Measurements from ENCODE around the gene IGLON5.

The IGLON5 gene

DNA sequence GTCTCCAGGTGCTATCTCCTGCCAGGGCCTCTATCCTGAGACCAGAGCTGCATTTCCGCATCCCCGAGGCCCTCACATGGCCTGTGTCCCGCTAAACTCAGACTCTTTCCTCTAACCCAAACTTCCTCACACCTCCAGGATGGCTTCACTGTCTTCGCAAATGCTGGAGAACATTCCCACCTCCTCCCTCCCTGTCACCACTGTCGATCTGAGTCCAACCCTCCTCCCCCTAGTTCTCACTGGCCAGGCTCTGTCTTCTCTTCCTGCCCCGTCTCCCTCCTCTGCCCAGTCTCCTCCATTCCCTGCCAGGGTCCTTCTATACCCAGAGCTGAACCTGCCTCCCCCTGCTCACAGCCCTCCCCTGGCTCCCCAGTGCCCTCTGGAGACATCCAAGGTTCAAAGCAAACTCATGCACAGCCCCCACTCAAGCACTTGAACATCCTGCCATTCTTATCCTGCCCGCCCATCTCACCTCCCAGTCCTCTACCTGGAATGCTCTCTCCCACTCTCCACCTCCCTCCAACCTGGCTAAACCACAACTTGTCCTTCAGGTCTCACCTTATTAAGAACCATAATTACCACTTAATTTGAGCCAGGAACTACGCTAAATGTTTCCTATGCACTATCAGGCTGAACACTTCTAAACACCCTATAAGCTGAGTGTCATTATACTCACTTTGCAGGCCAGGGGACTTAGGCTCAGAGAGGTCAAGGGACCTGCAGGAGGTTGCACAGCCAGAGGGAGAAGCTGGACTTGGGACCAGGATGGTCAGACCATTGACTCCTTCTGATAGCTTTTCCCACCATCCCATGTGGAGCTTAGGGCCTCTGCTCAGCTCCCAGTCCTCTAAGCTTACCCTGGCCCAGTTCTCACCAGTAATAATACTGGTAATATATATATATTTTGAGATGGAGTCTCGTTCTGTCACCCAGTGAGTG lies 31.5 kb downstream of the IGLON5 start:
- POLR2A ChIA-PET: interaction anchor here (0.6 kb wide), 1 partner anchor 326 kb away, joined by 8 read pairs; no protein-coding TSS in a partner anchor

DNA sequence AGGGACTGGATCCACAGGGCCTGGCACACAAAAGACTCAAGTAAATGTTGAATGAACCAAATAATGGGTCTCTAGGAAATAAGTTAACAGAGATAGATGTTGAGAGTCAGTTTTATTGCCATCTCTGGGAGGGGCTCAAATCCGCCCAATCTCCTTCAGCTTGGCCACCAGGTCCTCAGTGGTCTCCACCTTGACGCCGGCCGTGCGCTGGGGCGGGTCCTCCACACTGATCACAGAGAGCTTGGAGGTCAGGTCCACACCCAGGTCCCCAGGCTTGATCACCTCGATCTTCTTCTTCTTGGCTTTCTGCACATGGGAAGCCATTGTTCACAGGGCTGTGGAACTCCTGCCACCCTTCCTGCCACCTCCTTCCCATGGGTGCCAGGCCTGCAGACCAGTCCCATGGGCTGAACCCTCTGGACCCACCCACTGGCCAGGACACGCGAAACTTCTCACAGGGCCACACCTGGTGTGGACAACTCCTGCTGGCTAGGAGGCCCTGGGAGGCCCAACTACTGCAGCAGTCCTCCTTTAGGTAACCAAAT lies 33.7 kb downstream of the IGLON5 start:
- 95% methylated on average over 9 of the region's 9 CpGs for WGBS (ENCODE audit: insufficient coverage)
- H3K4me3 ChIP-seq (ENCODE audit: control insufficient read depth in 1 of 7, extremely low read depth in 1 of 7, insufficient read depth in 4 of 7, low read depth in 2 of 7, low read length in 6 of 7): no peak overlapping the region
- H3K9me3 ChIP-seq (ENCODE audit: control extremely low read depth in 1 of 5, control insufficient read depth in 4 of 5, insufficient read depth in 2 of 5, low read depth in 1 of 5, low read length in 4 of 5): no peaks in the 10 kb centered on the region
- H3K36me3 ChIP-seq (ENCODE audit: control insufficient read depth in 4 of 4, insufficient read depth in 4 of 4, low read length in 3 of 4): peaks cover 5 to 40% (median 21%) of the 10 kb centered on the region in 4 experiments
- no peak overlapping the region for H3K27ac ChIP-seq (ENCODE audit: insufficient read depth in 1 of 2, low read depth in 1 of 2, low read length in 2 of 2, poor library complexity in 1 of 2, severe bottlenecking in 2 of 2)
- ChIA-PET POLR2A (interaction anchor here (0.6 kb wide), 1 partner anchor 14 kb away, joined by 6 read pairs; no protein-coding TSS in a partner anchor), CTCF (interaction anchor here (1.5 to 1.8 kb wide), 2 partner anchors 11 to 57 kb away, joined by 3 read pairs; no protein-coding TSS in a partner anchor)
- peaks cover 0 to 14% (median 4%) of the 10 kb centered on the region in 5 experiments for H3K27me3 ChIP-seq (replicated peaks in 2 of 5; ENCODE audit: control insufficient read depth in 4 of 5, insufficient read depth in 5 of 5, low read length in 4 of 5)
- H3K4me1 ChIP-seq (ENCODE audit: control extremely low read depth in 1 of 4, control insufficient read depth in 4 of 4, insufficient read depth in 4 of 4, low read length in 3 of 4): peaks cover 0 to 5% (median 4%) of the 10 kb centered on the region in 4 experiments
- no peak for DNase-seq

More for the DNA sequence above, 31.5 kb downstream of the IGLON5 start:
- no peak for DNase-seq
- Histone ChIP-seq H3K9me3 (ENCODE audit: control extremely low read depth in 1 of 5, control insufficient read depth in 4 of 5, insufficient read depth in 2 of 5, low read depth in 1 of 5, low read length in 4 of 5) (no peaks in the 10 kb centered on the region), H3K36me3 (ENCODE audit: control insufficient read depth in 4 of 4, insufficient read depth in 4 of 4, low read length in 3 of 4) (peaks cover 5 to 32% (median 19%) of the 10 kb centered on the region in 4 experiments), H3K27ac (ENCODE audit: insufficient read depth in 1 of 2, low read depth in 1 of 2, low read length in 2 of 2, poor library complexity in 1 of 2, severe bottlenecking in 2 of 2) (no peak overlapping the region), H3K4me3 (ENCODE audit: control insufficient read depth in 1 of 7, extremely low read depth in 1 of 7, insufficient read depth in 4 of 7, low read depth in 2 of 7, low read length in 6 of 7) (no peak overlapping the region), H3K27me3 (replicated peaks in 2 of 5; ENCODE audit: control insufficient read depth in 4 of 5, insufficient read depth in 5 of 5, low read length in 4 of 5) (peaks cover 0 to 18% (median 4%) of the 10 kb centered on the region in 5 experiments), H3K4me1 (ENCODE audit: control extremely low read depth in 1 of 4, control insufficient read depth in 4 of 4, insufficient read depth in 4 of 4, low read length in 3 of 4) (peaks cover 0 to 22% (median 20%) of the 10 kb centered on the region in 4 experiments)
- 63% methylated on average over 8 of the region's 9 CpGs for WGBS (ENCODE audit: insufficient coverage)
- CTCF ChIA-PET: interaction anchor here (1.0 to 2.4 kb wide), 10 partner anchors 11 to 187 kb away, joined by 3 to 8 read pairs (median 4); no protein-coding TSS in a partner anchor

DNA sequence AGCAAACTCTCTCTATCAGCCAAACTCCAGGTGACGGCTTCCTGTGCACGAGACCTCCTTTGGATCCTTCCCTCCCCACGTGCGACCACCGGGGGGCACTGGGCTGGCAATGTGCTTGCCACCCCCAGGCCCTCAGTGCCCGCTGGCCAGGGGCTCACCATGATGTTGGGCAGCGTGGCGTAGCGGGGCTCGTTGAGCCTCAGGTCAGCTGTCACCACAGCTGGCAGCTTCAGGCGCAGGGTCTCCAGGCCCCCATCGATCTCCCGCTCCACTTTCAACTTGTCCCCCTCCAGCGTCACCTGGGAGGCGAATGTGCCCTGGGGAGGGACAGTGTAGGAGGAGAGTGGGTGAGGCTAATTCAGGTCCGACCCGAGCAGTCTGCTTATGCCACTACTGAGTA lies 35.3 kb downstream of the IGLON5 start:
- no peaks in the 10 kb centered on the region for H3K27me3 ChIP-seq (replicated peaks in 2 of 5; ENCODE audit: control insufficient read depth in 4 of 5, insufficient read depth in 5 of 5, low read length in 4 of 5)
- H3K36me3 ChIP-seq (ENCODE audit: control insufficient read depth in 4 of 4, insufficient read depth in 4 of 4, low read length in 3 of 4): peaks cover 5 to 55% (median 32%) of the 10 kb centered on the region in 4 experiments
- no peak overlapping the region for H3K4me3 ChIP-seq (ENCODE audit: control insufficient read depth in 1 of 7, extremely low read depth in 1 of 7, insufficient read depth in 4 of 7, low read depth in 2 of 7, low read length in 6 of 7)
- WGBS (ENCODE audit: insufficient coverage): 94% methylated on average over 10 of the region's 17 CpGs
- no peak overlapping the region for H3K27ac ChIP-seq (ENCODE audit: insufficient read depth in 1 of 2, low read depth in 1 of 2, low read length in 2 of 2, poor library complexity in 1 of 2, severe bottlenecking in 2 of 2)
- no peak for DNase-seq
- no peaks in the 10 kb centered on the region for H3K9me3 ChIP-seq (ENCODE audit: control extremely low read depth in 1 of 5, control insufficient read depth in 4 of 5, insufficient read depth in 2 of 5, low read depth in 1 of 5, low read length in 4 of 5)
- H3K4me1 ChIP-seq (ENCODE audit: control extremely low read depth in 1 of 4, control insufficient read depth in 4 of 4, insufficient read depth in 4 of 4, low read length in 3 of 4): no peaks in the 10 kb centered on the region
- POLR2A ChIA-PET: no interaction called here
- CTCF ChIA-PET: no interaction called here

DNA sequence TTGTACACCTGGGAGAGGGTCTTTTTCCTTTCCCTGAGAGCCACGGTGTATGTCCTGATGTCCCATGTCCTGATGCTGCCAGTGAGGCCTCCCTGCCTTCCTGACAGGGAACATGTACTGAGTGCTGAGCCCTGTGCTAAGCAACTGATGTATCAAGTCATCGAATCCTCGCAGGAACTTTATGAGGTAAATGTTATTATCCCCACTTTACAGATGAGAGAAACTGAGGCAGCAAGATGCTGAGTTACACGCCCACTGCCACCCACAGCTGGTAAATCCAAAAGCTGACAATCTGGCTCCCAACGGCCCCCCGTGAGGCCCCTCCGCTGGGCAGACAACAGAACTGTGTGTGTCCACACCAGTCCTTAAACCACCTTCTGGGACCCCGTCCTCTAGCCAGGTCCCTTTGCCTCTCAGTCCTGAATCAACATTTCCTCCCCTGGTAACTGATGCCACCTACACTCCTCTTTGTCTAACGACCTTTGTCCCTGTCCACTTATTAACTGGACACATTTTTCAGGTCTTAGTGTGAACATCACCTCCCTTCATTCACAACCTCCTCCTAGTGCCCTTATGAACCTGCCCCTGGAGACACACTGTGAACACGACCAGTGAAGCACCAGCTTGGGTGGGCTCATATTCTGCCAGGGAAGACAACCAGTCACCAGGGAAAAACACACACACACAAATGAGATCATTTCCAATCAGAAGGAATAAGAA lies 35.9 kb downstream of the IGLON5 start:
- CTCF ChIA-PET: no interaction called here
- POLR2A ChIA-PET: no interaction called here
- no peak overlapping the region for H3K4me3 ChIP-seq (ENCODE audit: control insufficient read depth in 1 of 7, extremely low read depth in 1 of 7, insufficient read depth in 4 of 7, low read depth in 2 of 7, low read length in 6 of 7)
- no peaks in the 10 kb centered on the region for H3K27me3 ChIP-seq (replicated peaks in 2 of 5; ENCODE audit: control insufficient read depth in 4 of 5, insufficient read depth in 5 of 5, low read length in 4 of 5)
- no peaks in the 10 kb centered on the region for H3K4me1 ChIP-seq (ENCODE audit: control extremely low read depth in 1 of 4, control insufficient read depth in 4 of 4, insufficient read depth in 4 of 4, low read length in 3 of 4)
- DNase-seq: no peak
- H3K9me3 ChIP-seq (ENCODE audit: control extremely low read depth in 1 of 5, control insufficient read depth in 4 of 5, insufficient read depth in 2 of 5, low read depth in 1 of 5, low read length in 4 of 5): no peaks in the 10 kb centered on the region
- WGBS (ENCODE audit: insufficient coverage): 95% methylated on average over 10 of the region's 10 CpGs
- no peak overlapping the region for H3K27ac ChIP-seq (ENCODE audit: insufficient read depth in 1 of 2, low read depth in 1 of 2, low read length in 2 of 2, poor library complexity in 1 of 2, severe bottlenecking in 2 of 2)
- peaks cover 5 to 59% (median 36%) of the 10 kb centered on the region in 4 experiments for H3K36me3 ChIP-seq (ENCODE audit: control insufficient read depth in 4 of 4, insufficient read depth in 4 of 4, low read length in 3 of 4)

DNA sequence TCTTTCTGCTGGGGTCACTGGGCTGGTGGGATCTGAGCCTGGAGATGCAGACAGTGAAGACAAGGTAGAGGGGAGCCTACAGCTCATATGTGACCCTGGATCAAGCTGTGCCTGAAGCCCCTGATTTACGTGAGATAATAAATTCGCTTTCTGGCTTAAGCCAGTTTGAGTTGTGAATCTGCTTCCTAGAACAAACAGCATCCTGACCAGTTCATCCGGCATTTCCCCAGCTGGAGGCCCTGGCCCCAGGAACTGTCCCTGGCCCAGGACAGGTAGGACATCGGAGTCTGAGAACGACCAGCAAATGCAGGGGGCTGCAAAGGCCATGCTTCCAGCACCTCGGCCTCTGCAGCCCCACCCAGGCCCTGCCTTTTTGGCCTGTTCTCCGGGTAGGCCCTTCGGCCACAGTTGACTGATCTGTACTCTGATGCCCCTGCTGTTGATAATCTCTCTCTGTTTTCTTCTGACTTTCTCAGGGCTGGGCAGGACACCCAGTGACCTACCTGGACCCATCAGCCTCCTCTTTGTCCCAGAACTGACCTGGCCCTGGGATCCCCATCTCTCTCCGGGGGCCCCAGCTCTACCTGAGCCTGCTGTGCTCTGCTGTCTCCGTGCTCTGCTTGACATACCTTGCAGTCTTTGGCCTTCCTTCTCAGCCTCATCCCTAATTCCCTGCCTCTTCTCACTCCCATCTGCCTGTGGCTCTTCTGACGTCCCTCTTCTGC lies 40.0 kb downstream of the IGLON5 start:
- no peak for DNase-seq
- CTCF ChIA-PET: interaction anchor here (0.8 to 3.2 kb wide), 3 partner anchors 11 to 88 kb away, joined by 3 to 11 read pairs (median 4); partner anchors contain the start of gene VSIG10L
- Histone ChIP-seq H3K9me3 (ENCODE audit: control extremely low read depth in 1 of 5, control insufficient read depth in 4 of 5, insufficient read depth in 2 of 5, low read depth in 1 of 5, low read length in 4 of 5) (no peaks in the 10 kb centered on the region), H3K27ac (ENCODE audit: insufficient read depth in 1 of 2, low read depth in 1 of 2, low read length in 2 of 2, poor library complexity in 1 of 2, severe bottlenecking in 2 of 2) (peak overlapping the region in 1 of 2 experiments; percentile 72), H3K27me3 (replicated peaks in 2 of 5; ENCODE audit: control insufficient read depth in 4 of 5, insufficient read depth in 5 of 5, low read length in 4 of 5) (no peaks in the 10 kb centered on the region), H3K4me1 (ENCODE audit: control extremely low read depth in 1 of 4, control insufficient read depth in 4 of 4, insufficient read depth in 4 of 4, low read length in 3 of 4) (no peaks in the 10 kb centered on the region), H3K4me3 (ENCODE audit: control insufficient read depth in 1 of 7, extremely low read depth in 1 of 7, insufficient read depth in 4 of 7, low read depth in 2 of 7, low read length in 6 of 7) (no peak overlapping the region), H3K36me3 (ENCODE audit: control insufficient read depth in 4 of 4, insufficient read depth in 4 of 4, low read length in 3 of 4) (peaks cover 6 to 55% (median 31%) of the 10 kb centered on the region in 4 experiments)
- POLR2A ChIA-PET: no interaction called here
- 96% methylated on average over 11 of the region's 11 CpGs for WGBS (ENCODE audit: insufficient coverage)

DNA sequence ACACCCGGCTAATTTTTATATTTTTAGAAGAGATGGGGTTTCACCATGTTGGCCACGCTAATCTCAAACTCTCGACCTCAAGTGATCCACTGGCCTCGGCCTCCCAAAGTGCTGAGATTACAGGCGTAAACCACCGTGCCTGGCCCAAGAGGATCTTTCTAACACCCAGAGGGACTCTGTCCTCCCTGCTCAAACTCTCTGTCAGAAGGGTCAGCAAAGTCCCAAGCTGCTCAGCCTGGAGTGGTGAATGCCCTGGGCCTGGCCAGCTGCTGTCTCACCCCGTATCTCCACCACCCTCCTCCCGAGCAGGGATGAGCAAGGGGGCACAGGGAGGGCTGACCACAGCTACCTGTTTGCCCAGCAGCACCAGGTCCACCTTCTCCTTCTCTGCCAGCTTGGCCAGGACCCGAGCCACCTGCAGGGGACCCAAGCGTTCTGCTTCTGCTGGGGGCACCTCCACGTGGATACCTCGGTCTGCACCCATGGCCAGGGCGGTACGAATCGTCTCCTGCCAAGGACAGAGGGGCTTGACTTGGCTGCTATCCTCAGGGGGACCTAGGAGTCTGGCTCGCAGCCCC lies 41.4 kb downstream of the IGLON5 start:
- Histone ChIP-seq H3K4me1 (ENCODE audit: control extremely low read depth in 1 of 4, control insufficient read depth in 4 of 4, insufficient read depth in 4 of 4, low read length in 3 of 4) (no peaks in the 10 kb centered on the region), H3K27ac (ENCODE audit: insufficient read depth in 1 of 2, low read depth in 1 of 2, low read length in 2 of 2, poor library complexity in 1 of 2, severe bottlenecking in 2 of 2) (no peak overlapping the region), H3K9me3 (ENCODE audit: control extremely low read depth in 1 of 5, control insufficient read depth in 4 of 5, insufficient read depth in 2 of 5, low read depth in 1 of 5, low read length in 4 of 5) (no peaks in the 10 kb centered on the region), H3K27me3 (replicated peaks in 2 of 5; ENCODE audit: control insufficient read depth in 4 of 5, insufficient read depth in 5 of 5, low read length in 4 of 5) (no peaks in the 10 kb centered on the region), H3K36me3 (ENCODE audit: control insufficient read depth in 4 of 4, insufficient read depth in 4 of 4, low read length in 3 of 4) (peaks cover 3 to 43% (median 24%) of the 10 kb centered on the region in 4 experiments), H3K4me3 (ENCODE audit: control insufficient read depth in 1 of 7, extremely low read depth in 1 of 7, insufficient read depth in 4 of 7, low read depth in 2 of 7, low read length in 6 of 7) (no peak overlapping the region)
- ChIA-PET POLR2A (no interaction called here), CTCF (interaction anchor here (3.2 kb wide), 1 partner anchor 12 kb away, joined by 11 read pairs; the partner anchor contains the start of gene VSIG10L)
- no peak for DNase-seq
- 96% methylated on average over 11 of the region's 16 CpGs for WGBS (ENCODE audit: insufficient coverage)
